Left renal pelvis (tissue), 4 donors: ENCODE data around the gene ICA1L. TPM values are rescaled to one million over a fixed set of nuclear protein-coding genes. Genes with fewer than 3 reads are reported as not detected.
A peak's percentile ranks its signal among the peaks of the same experiment; 100 is the strongest.
"Not testable (repeated sequence)": the region's sequence is repeated elsewhere in the genome, so short reads cannot be mapped to it uniquely, and the experiment has no call there.

ENCODE experiments used
- DNase-seq, 4 donors: peaks; one replicate each; pipeline ENCODE4 v3.0.0-alpha.2; 2013; ENCODE audit warnings: low read depth in 4 of 4, low spot score in 3 of 4
- polyA plus RNA-seq, 4 donors: library from polyadenylated mRNA; unstranded; fragments of 120-200 nt; gene quantifications; one replicate each; pipeline ENCODE4 v1.2.1, GENCODE V29; 2013; ENCODE audit not compliant: insufficient read length in 4 of 4

Gene ICA1L
- polyA plus RNA-seq, 4 donors, result 13.1 to 28.9 (median 19.7) TPM

GRCh38 chr2:202848813-202849212, 22.8 kb downstream of the ICA1L start:
- no peak for DNase-seq

GRCh38 chr2:202847693-202848524, 23.7 kb downstream of the ICA1L start:
- no peak for DNase-seq

- DNase-seq, result peak in 1 of 4 donors; percentile 10
These were observed 26.9 kb downstream of the ICA1L start for GRCh38 chr2:202844656-202845055.

- no peak for DNase-seq
These were observed 28.9 kb downstream of the ICA1L start for GRCh38 chr2:202842690-202843089.

GRCh38 chr2:202841090-202841867, 30.3 kb downstream of the ICA1L start:
- no peak for DNase-seq

- no peak for DNase-seq
These were observed 40.0 kb downstream of the ICA1L start for GRCh38 chr2:202831242-202832220.

GRCh38 chr2:202824901-202825300, 46.7 kb downstream of the ICA1L start:
- DNase-seq, result no peak

GRCh38 chr2:202822411-202822810, 49.2 kb downstream of the ICA1L start:
- DNase-seq, result no peak

GRCh38 chr2:202821206-202822160, 50.1 kb downstream of the ICA1L start:
- no peak for DNase-seq

GRCh38 chr2:202818321-202818720, 53.2 kb downstream of the ICA1L start:
- no peak for DNase-seq

- no peak for DNase-seq
These were observed 53.8 kb downstream of the ICA1L start for GRCh38 chr2:202817771-202818170.

- no peak for DNase-seq
These were observed 55.8 kb downstream of the ICA1L start for GRCh38 chr2:202815548-202816360.

- DNase-seq, result no peak
These were observed 57.3 kb downstream of the ICA1L start for GRCh38 chr2:202814226-202814625.

GRCh38 chr2:202813387-202813786, 58.2 kb downstream of the ICA1L start:
- DNase-seq, result no peak

- no peak for DNase-seq
These were observed 62.8 kb downstream of the ICA1L start for GRCh38 chr2:202808754-202809153.

GRCh38 chr2:202807431-202808138, 64.0 kb downstream of the ICA1L start:
- peak in 1 of 4 donors; percentile 31 for DNase-seq

- DNase-seq, result not testable (repeated sequence)
These were observed 65.7 kb downstream of the ICA1L start for GRCh38 chr2:202805911-202806310.

- DNase-seq, result no peak
These were observed 73.6 kb downstream of the ICA1L start for GRCh38 chr2:202797944-202798343.
